DOHH2 (cell line): Measurements from ENCODE around the gene SPSB1.

ENCODE experiments used
- EZH2phosphoT487 ChIP-seq: fragments of 200-600 bp; sonication (generic); IDR thresholded peaks from 2 replicates; pipeline ENCODE4 v1.6.1; 2017; ENCODE audit warnings: borderline replicate concordance, mild to moderate bottlenecking, antibody characterized with exemption, low read length, moderate library complexity, mixed read lengths
- TF ChIP-seq, protein P1 (sequence below): fragments of 200-600 bp; sonication (generic); IDR thresholded peaks from one replicate; pipeline ENCODE4 v1.5.1; 2014; ENCODE audit warnings: antibody characterized with exemption, mild to moderate bottlenecking, low read depth, low read length; ENCODE audit not compliant: poor library complexity, severe bottlenecking

DNA sequence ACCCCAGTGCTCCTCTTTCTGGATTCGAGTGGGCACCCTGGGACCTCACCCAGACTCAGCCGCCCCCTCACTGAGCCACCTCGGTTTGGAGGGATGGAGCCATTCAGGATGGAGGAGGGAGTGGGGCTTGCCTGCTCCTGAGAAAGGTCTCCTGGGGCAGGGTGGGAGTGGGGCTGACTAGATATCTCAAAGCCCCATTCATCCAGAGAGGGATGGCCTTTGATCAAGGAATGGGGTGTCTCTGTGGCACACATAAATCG is 10.1 kb upstream of the SPSB1 start:
- TF ChIP-seq, protein P1, sequence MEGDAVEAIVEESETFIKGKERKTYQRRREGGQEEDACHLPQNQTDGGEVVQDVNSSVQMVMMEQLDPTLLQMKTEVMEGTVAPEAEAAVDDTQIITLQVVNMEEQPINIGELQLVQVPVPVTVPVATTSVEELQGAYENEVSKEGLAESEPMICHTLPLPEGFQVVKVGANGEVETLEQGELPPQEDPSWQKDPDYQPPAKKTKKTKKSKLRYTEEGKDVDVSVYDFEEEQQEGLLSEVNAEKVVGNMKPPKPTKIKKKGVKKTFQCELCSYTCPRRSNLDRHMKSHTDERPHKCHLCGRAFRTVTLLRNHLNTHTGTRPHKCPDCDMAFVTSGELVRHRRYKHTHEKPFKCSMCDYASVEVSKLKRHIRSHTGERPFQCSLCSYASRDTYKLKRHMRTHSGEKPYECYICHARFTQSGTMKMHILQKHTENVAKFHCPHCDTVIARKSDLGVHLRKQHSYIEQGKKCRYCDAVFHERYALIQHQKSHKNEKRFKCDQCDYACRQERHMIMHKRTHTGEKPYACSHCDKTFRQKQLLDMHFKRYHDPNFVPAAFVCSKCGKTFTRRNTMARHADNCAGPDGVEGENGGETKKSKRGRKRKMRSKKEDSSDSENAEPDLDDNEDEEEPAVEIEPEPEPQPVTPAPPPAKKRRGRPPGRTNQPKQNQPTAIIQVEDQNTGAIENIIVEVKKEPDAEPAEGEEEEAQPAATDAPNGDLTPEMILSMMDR = no peak
- TF ChIP-seq EZH2phosphoT487 = no peak
